PFSK-1 (cell line): ENCODE results near the gene HES5.

Experiments used
- FOXP2 ChIP-seq: optimal IDR thresholded peaks from 2 replicates; pipeline ENCODE3; 2011; ENCODE audit warnings: borderline replicate concordance, control low read depth, inconsistent platforms; ENCODE audit not compliant: insufficient read depth; ENCODE audit errors: extremely low read length, extremely low read depth
- POLR2AphosphoS5 ChIP-seq: IDR thresholded peaks from 2 replicates; pipeline ENCODE4 v1.6.1; 2012; ENCODE audit warnings: low read depth, mild to moderate bottlenecking, control low read depth, low read length, moderate library complexity
- REST ChIP-seq, 2 experiments: IDR thresholded peaks; 2 replicates each; pipeline versions ENCODE4 v1.6.1 to v1.8.0; 2011 to 2012; ENCODE audit warnings: low read depth in 2 of 2, low read length in 2 of 2, control low read depth in 1 of 2, inconsistent platforms in 1 of 2, mild to moderate bottlenecking in 1 of 2, moderate library complexity in 1 of 2; ENCODE audit not compliant: insufficient read depth in 1 of 2
- SIN3A ChIP-seq: IDR thresholded peaks from 2 replicates; pipeline ENCODE4 v1.6.1; 2012; ENCODE audit warnings: mild to moderate bottlenecking, low read length, moderate library complexity, borderline replicate concordance; ENCODE audit not compliant: insufficient read depth
- TAF1 ChIP-seq: IDR thresholded peaks from 2 replicates; pipeline ENCODE4 v1.6.1; 2012; ENCODE audit warnings: low read length, control low read depth, borderline replicate concordance; ENCODE audit not compliant: insufficient read depth

The HES5 gene

DNA sequence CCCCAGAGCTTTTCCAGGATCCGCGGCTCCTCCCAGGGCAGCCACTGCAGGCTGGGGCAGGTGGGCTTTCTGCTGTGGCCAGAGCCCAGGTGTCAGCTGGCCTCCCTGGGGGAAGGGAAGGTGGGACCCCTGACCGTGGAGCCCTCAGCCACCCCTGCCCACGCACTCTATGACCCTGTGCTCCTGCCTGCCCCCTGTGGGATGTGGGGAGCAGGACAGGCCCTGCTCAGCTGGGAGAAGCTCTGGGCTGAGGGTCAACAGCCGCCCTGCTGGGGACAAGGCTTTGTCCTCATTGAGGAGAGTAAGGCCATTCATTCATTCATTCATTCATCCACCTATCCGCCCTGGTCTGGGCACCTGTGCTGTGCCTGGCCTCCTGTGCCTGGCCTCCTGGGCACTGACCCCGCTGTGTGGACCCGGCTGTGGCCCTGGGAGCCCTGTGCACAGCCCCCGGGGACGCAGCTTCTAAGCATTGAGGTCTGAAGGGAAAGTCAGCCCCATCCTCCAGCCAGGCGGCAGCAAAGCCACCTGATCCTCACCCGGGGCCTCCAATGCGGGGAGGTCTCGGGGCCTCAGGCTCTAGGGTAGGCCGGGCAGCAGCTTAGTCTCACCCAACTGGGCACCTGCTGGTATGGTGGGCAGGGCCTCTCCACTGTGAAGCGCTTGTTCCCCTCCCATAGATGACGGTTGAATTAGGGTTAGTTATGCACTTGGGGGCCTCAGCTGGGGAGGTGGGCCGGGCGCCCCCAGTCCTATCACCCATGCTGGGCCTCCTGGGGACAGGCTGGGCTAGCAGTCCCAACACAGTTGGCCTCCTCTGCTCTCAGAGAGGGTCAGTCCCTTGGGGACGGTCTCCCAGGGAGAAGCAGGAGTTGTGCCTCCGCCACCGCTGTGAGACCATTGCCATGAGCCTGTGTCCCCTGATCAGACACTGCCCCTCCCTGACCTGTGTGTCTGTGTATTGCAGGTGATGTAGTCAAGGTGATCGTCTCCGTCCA, 32.1 kb upstream of the HES5 start:
- TF ChIP-seq POLR2AphosphoS5, result no peak
- TF ChIP-seq TAF1, result no peak
- no peak for TF ChIP-seq REST (IDR thresholded peaks at IDR 0.05; ENCODE audit: insufficient read depth in 1 of 2, low read depth in 2 of 2, low read length in 2 of 2)
- TF ChIP-seq FOXP2, result no peak
- no peak for TF ChIP-seq SIN3A

DNA sequence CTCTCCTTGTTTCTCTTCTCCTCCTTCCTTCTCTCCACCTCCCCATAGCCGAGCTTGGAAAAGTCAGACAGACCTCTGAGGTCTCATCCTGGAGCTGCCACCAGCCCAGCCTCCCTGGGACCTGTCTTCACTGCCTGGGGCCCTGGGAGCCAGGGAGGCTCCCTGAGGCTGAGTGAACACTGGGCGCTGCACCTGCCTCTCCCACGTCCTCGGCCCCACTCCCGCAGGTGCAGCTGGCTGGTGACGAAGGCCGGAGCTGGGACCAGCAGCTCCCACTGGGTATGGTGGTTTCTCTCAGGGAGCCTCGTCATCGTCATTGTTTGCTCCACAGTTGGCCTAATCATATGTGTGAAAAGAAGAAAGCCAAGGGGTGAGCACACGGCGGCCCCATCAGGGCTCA, 31.4 kb upstream of the HES5 start:
- TF ChIP-seq POLR2AphosphoS5, result no peak

DNA sequence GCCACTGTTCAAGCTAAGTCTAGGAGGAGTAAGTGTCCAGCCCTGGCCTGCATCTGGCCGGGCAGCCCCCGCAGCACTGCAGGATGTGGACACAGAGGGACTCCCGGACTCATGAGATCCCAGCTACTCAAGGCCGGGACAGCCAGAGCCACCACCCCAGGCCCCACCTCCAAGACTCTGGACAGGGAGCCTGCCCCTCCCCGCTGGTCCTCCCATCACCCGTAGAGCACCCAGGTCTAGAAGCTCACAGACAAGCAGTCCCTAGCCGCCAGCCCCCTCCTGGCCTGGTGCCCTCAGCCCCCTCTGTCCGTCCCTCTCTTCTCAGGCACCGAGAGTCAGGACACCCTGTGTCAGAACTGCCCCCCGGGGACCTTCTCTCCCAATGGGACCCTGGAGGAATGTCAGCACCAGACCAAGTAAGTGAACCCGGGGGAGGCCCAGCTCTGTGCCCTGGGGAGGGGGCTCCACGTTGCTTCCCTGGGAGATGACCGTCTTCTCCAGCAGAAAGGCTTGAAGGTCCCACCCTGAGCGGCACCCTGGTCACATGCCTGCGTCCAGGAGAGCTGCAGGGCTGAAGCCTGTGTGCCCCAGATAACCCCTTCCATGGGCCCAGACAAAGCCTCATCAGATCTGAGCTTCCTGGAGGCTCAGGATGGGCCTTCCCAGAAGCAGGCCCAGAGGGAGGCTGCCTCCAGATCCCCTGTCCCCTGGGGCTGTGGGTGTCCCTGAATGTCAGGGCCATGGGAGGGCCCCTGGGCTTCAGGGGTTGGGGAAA, 30.4 kb upstream of the HES5 start:
- TF ChIP-seq REST (IDR thresholded peaks at IDR 0.05; ENCODE audit: insufficient read depth in 1 of 2, low read depth in 2 of 2, low read length in 2 of 2), result no peak
- no peak for TF ChIP-seq TAF1
- TF ChIP-seq FOXP2, result no peak
- TF ChIP-seq SIN3A, result no peak
- TF ChIP-seq POLR2AphosphoS5, result no peak

DNA sequence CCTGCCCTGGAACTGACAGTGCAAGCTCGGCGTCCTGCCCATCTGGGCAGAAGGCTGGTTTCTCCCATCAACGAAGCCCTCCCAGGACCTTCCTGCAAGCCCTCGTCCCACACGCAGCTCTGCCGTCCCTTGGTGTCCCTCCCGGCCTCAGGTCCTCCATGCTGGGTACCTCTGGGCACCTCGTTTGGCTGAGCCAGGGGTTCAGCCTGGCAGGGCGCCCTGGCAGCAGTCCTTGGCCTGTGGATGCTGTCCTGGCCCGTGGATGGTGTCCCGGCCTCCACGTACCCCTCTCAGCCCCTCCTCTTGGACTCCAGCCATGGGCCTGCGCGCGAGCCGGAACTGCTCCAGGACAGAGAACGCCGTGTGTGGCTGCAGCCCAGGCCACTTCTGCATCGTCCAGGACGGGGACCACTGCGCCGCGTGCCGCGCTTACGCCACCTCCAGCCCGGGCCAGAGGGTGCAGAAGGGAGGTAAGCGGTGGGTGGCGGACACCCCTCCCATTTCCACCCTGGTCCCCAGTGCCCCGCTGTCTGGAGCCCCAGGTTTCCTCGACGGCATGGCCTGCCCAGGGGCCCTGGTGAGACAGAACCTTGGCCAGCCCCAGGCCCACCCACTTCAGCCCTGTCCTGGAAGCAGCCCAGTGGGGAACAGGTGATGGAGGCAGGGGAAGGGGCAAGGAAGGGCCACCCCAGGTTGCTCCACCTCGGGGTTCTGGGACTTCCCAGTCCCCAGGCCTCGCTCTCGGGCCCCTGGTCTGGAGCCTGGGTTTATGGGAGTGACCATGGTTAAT, 29.6 kb upstream of the HES5 start:
- TF ChIP-seq TAF1 (no peak), POLR2AphosphoS5 (no peak), SIN3A (no peak), REST (IDR thresholded peaks at IDR 0.05; ENCODE audit: insufficient read depth in 1 of 2, low read depth in 2 of 2, low read length in 2 of 2) (no peak), FOXP2 (no peak)

GRCh38 chr1:2558861-2559260, 28.8 kb upstream of the HES5 start:
- TF ChIP-seq REST (IDR thresholded peaks at IDR 0.05; ENCODE audit: insufficient read depth in 1 of 2, low read depth in 2 of 2, low read length in 2 of 2), result no peak
- TF ChIP-seq FOXP2, result no peak
- no peak for TF ChIP-seq SIN3A
- no peak for TF ChIP-seq TAF1
